ENCODE data around the gene CRTC2. TPM values are rescaled to one million over a fixed set of nuclear protein-coding genes. Genes with fewer than 3 reads are reported as not detected.
A peak's percentile ranks its signal among the peaks of the same experiment; 100 is the strongest.

Gene CRTC2
- total and polyA plus RNA-seq, 4 donors = 17.7 to 48.7 (median 42.6) TPM

GRCh38 chr1:153922972-153923925 lies 35.2 kb downstream of the CRTC2 start, which contains the start of gene GATAD2B:
GATAD2B (minus strand) TSS chr1:153922972; CDS start chr1:153828347, 94,625 bp downstream.
- DNase-seq (peak; percentile 99 to 100 (median 100)), ATAC-seq (ENCODE audit: insufficient read depth, low FRiP score) (peak; percentile 98)
- Histone ChIP-seq H3K36me3 (ENCODE audit: control insufficient read depth in 4 of 4, insufficient read depth in 4 of 4, low read length in 4 of 4) (peaks cover 0 to 7% (median 1%) of the 10 kb centered on the region in 4 donors), H3K27ac (ENCODE audit: low read depth in 1 of 2, low read length in 1 of 2) (peak within 1 kb of the TSS; percentile 94 to 95), H3K9ac (ENCODE audit: insufficient read depth in 1 of 2, low read length in 2 of 2) (peak within 1 kb of the TSS; percentile 41 to 96), H3K27me3 (ENCODE audit: control insufficient read depth in 3 of 3, insufficient read depth in 3 of 3, low read length in 2 of 3) (no peaks in the 10 kb centered on the region), H3K9me3 (ENCODE audit: control insufficient read depth in 4 of 4, insufficient read depth in 3 of 4, low read length in 3 of 4) (no peaks in the 10 kb centered on the region), H3K4me1 (ENCODE audit: control insufficient read depth in 5 of 5, insufficient read depth in 5 of 5, low read length in 5 of 5) (peaks cover 8 to 25% (median 21%) of the 10 kb centered on the region in 5 donors), H3K4me3 (peak within 1 kb of the TSS; percentile 95)
- no peak for TF ChIP-seq CTCF (IDR thresholded peaks at IDR 0.05; ENCODE audit: control extremely low read depth, extremely low read depth)
- WGBS, 2 donors = 0 to 1% methylated on average over 53 of the region's 53 CpGs

- Histone ChIP-seq H3K36me3 (ENCODE audit: control insufficient read depth in 4 of 4, insufficient read depth in 4 of 4, low read length in 4 of 4) (peaks cover 0 to 10% (median 1%) of the 10 kb centered on the region in 4 donors), H3K27me3 (ENCODE audit: control insufficient read depth in 3 of 3, insufficient read depth in 3 of 3, low read length in 2 of 3) (no peaks in the 10 kb centered on the region), H3K4me3 (peak overlapping the region; percentile 95), H3K9ac (ENCODE audit: insufficient read depth in 1 of 2, low read length in 2 of 2) (peak overlapping the region; percentile 33 to 88), H3K27ac (ENCODE audit: low read depth in 1 of 2, low read length in 1 of 2) (peak overlapping the region; percentile 94 to 95), H3K4me1 (ENCODE audit: control insufficient read depth in 5 of 5, insufficient read depth in 5 of 5, low read length in 5 of 5) (peaks cover 6 to 25% (median 21%) of the 10 kb centered on the region in 5 donors), H3K9me3 (ENCODE audit: control insufficient read depth in 4 of 4, insufficient read depth in 3 of 4, low read length in 3 of 4) (no peaks in the 10 kb centered on the region)
- ATAC-seq (ENCODE audit: insufficient read depth, low FRiP score) (peak; percentile 15), DNase-seq (peak in 2 of 3 donors; percentile 49 to 62)
- TF ChIP-seq CTCF (IDR thresholded peaks at IDR 0.05; ENCODE audit: control extremely low read depth, extremely low read depth) = no peak
- 1% methylated on average over 30 to 85 of the region's 86 CpGs for WGBS, 2 donors
Measured at GRCh38 chr1:153922076-153922971, 36.1 kb downstream of the CRTC2 start.

GRCh38 chr1:153921803-153922075 lies 36.7 kb downstream of the CRTC2 start:
- Histone ChIP-seq H3K36me3 (ENCODE audit: control insufficient read depth in 4 of 4, insufficient read depth in 4 of 4, low read length in 4 of 4) (peaks cover 0 to 10% (median 1%) of the 10 kb centered on the region in 4 donors), H3K4me3 (peak overlapping the region; percentile 50), H3K27me3 (ENCODE audit: control insufficient read depth in 3 of 3, insufficient read depth in 3 of 3, low read length in 2 of 3) (no peaks in the 10 kb centered on the region), H3K27ac (ENCODE audit: low read depth in 1 of 2, low read length in 1 of 2) (peak overlapping the region; percentile 56 to 65), H3K9me3 (ENCODE audit: control insufficient read depth in 4 of 4, insufficient read depth in 3 of 4, low read length in 3 of 4) (no peaks in the 10 kb centered on the region), H3K9ac (ENCODE audit: insufficient read depth in 1 of 2, low read length in 2 of 2) (peak overlapping the region; percentile 33 to 88), H3K4me1 (ENCODE audit: control insufficient read depth in 5 of 5, insufficient read depth in 5 of 5, low read length in 5 of 5) (peaks cover 6 to 25% (median 21%) of the 10 kb centered on the region in 5 donors)
- 4% methylated on average over 10 of the region's 10 CpGs for whole genome bisulfite sequencing, 2 donors
- DNase-seq (peak in 2 of 3 donors; percentile 14 to 28), ATAC-seq (ENCODE audit: insufficient read depth, low FRiP score) (no peak)
- TF ChIP-seq CTCF (IDR thresholded peaks at IDR 0.05; ENCODE audit: control extremely low read depth, extremely low read depth) = no peak

All from lung (tissue), 12 donors.